NCI-H2081 treated with DMSO at 0.1 percent for 48 hours (cell line): ENCODE measurements around the gene MAX.
"Not testable (repeated sequence)": the region's sequence is repeated elsewhere in the genome, so short reads cannot be mapped to it uniquely, and the experiment has no call there.

ENCODE experiments used
- DNase-seq: peaks from one replicate; lab custom pipeline; 2025; lab: John Stamatoyannopoulos, UW

Gene MAX

GRCh38 chr14:65035049-65035448, 67.3 kb downstream of the MAX start:
- DNase-seq: no peak

GRCh38 chr14:65034021-65034420, 68.3 kb downstream of the MAX start:
- no peak for DNase-seq

DNA sequence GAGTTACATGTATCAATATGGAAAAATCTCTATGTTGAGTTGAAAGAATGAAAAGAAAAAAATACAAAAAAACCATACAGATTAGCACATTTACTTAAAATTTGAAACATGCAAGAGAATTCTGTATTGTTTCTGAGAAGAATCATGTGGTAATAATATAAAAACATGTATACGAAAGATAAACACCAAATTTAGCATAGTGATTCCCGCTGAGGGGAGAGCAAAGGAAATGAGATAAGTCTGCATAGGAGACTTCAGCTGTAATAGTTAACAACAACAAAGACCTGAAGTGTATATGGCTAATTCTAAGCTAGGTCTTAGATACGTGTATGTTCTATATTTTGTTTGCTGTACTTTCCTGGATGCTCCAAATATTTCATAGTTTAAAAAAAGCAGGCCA, 69.1 kb downstream of the MAX start:
- DNase-seq: no peak

GRCh38 chr14:65032319-65032718, 70.0 kb downstream of the MAX start:
- DNase-seq: peak; percentile 31

GRCh38 chr14:65031321-65031720, 71.0 kb downstream of the MAX start:
- not testable (repeated sequence) for DNase-seq

GRCh38 chr14:65028937-65029336, 73.4 kb downstream of the MAX start:
- no peak for DNase-seq

- no peak for DNase-seq
Measured at GRCh38 chr14:65027127-65027799, 75.1 kb downstream of the MAX start.

DNA sequence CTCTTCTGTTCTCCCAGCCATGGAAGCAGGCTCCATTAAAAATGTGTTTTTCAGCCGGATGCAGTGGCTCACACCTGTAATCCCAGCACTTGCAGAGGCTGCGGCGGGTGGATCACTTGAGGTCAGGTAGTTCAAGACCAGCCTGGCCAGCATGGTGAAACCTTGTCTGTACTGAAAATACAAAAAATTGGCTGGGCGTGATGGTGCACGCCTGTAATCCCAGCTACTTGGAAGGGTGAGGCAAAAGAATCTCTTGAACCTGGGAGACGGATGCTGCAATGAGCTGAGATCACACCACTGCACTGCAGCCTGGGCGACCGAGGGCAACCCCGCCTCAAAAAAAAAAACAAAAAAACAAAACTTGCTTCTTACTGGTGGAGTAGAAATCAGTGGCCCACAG, 75.8 kb downstream of the MAX start:
- no peak for DNase-seq

GRCh38 chr14:65025818-65026217, 76.5 kb downstream of the MAX start:
- no peak for DNase-seq
